Measurements from ENCODE around the gene ZNF454. TPM values are rescaled to one million over a fixed set of nuclear protein-coding genes. Genes with fewer than 3 reads are reported as not detected.

ZNF454 gene
- polyA plus RNA-seq, 1 donor from 2014 or later = 0.61 TPM

GRCh38 chr5:178998441-178998840, 57.4 kb downstream of the ZNF454 start:
- Histone ChIP-seq H3F3A (ENCODE audit: insufficient read depth, low read length, poor library complexity, severe bottlenecking) (no peaks in the 10 kb centered on the region), H3K27ac (ENCODE audit: low read length) (no peak overlapping the region)

DNA sequence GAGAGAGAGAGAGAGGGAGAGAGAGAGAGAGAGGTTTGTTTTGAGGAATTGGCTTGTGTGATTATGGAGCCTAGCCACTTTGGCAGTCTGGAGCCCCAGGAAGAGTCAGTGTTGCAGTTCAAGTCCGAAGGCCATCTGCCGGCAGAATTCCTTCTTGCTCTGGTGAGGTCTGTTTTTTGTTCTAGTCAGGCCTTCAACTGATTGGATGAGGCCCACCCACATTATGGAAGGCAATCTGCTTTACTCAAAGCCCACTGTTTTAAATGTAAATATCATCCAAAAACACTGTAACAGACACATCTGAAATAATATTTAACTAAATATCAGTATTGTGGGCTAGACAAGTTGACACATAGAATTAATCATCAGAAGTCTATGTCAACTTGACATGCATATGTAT, 65.6 kb downstream of the ZNF454 start:
- no peaks in the 10 kb centered on the region for H3K27me3 ChIP-seq (ENCODE audit: insufficient read depth, low read depth, low read length)
- H2AFZ ChIP-seq (ENCODE audit: low read depth, low read length) = no peak overlapping the region
- H3K27ac ChIP-seq (ENCODE audit: low read length) = no peak overlapping the region
- no peaks in the 10 kb centered on the region for H3K9me3 ChIP-seq (ENCODE audit: low read length)
- H4K20me1 ChIP-seq (ENCODE audit: insufficient read depth) = no peaks in the 10 kb centered on the region
- H3F3A ChIP-seq (ENCODE audit: insufficient read depth, low read length, poor library complexity, severe bottlenecking) = no peaks in the 10 kb centered on the region
- no peak overlapping the region for H3K9ac ChIP-seq (ENCODE audit: low read length)
- no peak overlapping the region for H3K4me2 ChIP-seq (ENCODE audit: low read length)
- no peaks in the 10 kb centered on the region for H3K36me3 ChIP-seq (ENCODE audit: insufficient read depth, low read length)
- H3K79me2 ChIP-seq (replicated peaks; ENCODE audit: insufficient read depth, low read length) = no peaks in the 10 kb centered on the region
- no peaks in the 10 kb centered on the region for H3K9me2 ChIP-seq (ENCODE audit: insufficient read depth, low read length)
- no peak overlapping the region for H3K4me3 ChIP-seq (ENCODE audit: low read length)
- TF ChIP-seq TAF1 (IDR thresholded peaks at IDR 0.05; ENCODE audit: low read depth) (no peak), SMC3 (conservative IDR thresholded peaks at IDR 0.05; ENCODE audit: poor library complexity) (no peak), EZH2 (IDR thresholded peaks at IDR 0.05; ENCODE audit: borderline replicate concordance, insufficient read depth, low read length, poor library complexity, severe bottlenecking) (no peak), RAD21 (conservative IDR thresholded peaks at IDR 0.05) (no peak), MXI1 (conservative IDR thresholded peaks at IDR 0.05; ENCODE audit: poor library complexity, severe bottlenecking) (no peak), REST (IDR thresholded peaks at IDR 0.05; ENCODE audit: borderline replicate concordance) (no peak), EP300 (conservative IDR thresholded peaks at IDR 0.05; ENCODE audit: poor library complexity, severe bottlenecking) (no peak), POLR2AphosphoS5 (IDR thresholded peaks at IDR 0.05) (no peak), CTCF (IDR thresholded peaks at IDR 0.05; ENCODE audit: poor library complexity, severe bottlenecking) (no peak)

More at GRCh38 chr5:178998441-178998840, 57.4 kb downstream of the ZNF454 start:
- no peak overlapping the region for H3K9ac ChIP-seq (ENCODE audit: low read length)
- no peaks in the 10 kb centered on the region for H3K36me3 ChIP-seq (ENCODE audit: insufficient read depth, low read length)
- H3K4me3 ChIP-seq (ENCODE audit: low read length) = no peak overlapping the region
- H3K9me2 ChIP-seq (ENCODE audit: insufficient read depth, low read length) = no peaks in the 10 kb centered on the region
- no peak overlapping the region for H3K4me2 ChIP-seq (ENCODE audit: low read length)
- no peaks in the 10 kb centered on the region for H3K79me2 ChIP-seq (replicated peaks; ENCODE audit: insufficient read depth, low read length)
- H2AFZ ChIP-seq (ENCODE audit: low read depth, low read length) = no peak overlapping the region
- no peaks in the 10 kb centered on the region for H3K9me3 ChIP-seq (ENCODE audit: low read length)
- H4K20me1 ChIP-seq (ENCODE audit: insufficient read depth) = no peaks in the 10 kb centered on the region
- H3K27me3 ChIP-seq (ENCODE audit: insufficient read depth, low read depth, low read length) = peaks cover 33% of the 10 kb centered on the region
- TF ChIP-seq SMC3 (conservative IDR thresholded peaks at IDR 0.05; ENCODE audit: poor library complexity) (no peak), TAF1 (IDR thresholded peaks at IDR 0.05; ENCODE audit: low read depth) (no peak)

GRCh38 chr5:179008667-179009066, 67.7 kb downstream of the ZNF454 start:
- Histone ChIP-seq H3K4me3 (ENCODE audit: low read length) (no peak overlapping the region), H3K79me2 (replicated peaks; ENCODE audit: insufficient read depth, low read length) (no peaks in the 10 kb centered on the region), H3K27me3 (ENCODE audit: insufficient read depth, low read depth, low read length) (no peaks in the 10 kb centered on the region), H3K36me3 (ENCODE audit: insufficient read depth, low read length) (no peaks in the 10 kb centered on the region), H3F3A (ENCODE audit: insufficient read depth, low read length, poor library complexity, severe bottlenecking) (no peaks in the 10 kb centered on the region), H3K9me3 (ENCODE audit: low read length) (no peaks in the 10 kb centered on the region), H3K9ac (ENCODE audit: low read length) (no peak overlapping the region), H3K9me2 (ENCODE audit: insufficient read depth, low read length) (no peaks in the 10 kb centered on the region), H2AFZ (ENCODE audit: low read depth, low read length) (no peak overlapping the region), H3K4me2 (ENCODE audit: low read length) (no peak overlapping the region), H3K27ac (ENCODE audit: low read length) (no peak overlapping the region), H4K20me1 (ENCODE audit: insufficient read depth) (no peaks in the 10 kb centered on the region)
- no peak for TF ChIP-seq REST (IDR thresholded peaks at IDR 0.05; ENCODE audit: borderline replicate concordance)
- no peak for TF ChIP-seq TAF1 (IDR thresholded peaks at IDR 0.05; ENCODE audit: low read depth)
- no peak for TF ChIP-seq SMC3 (conservative IDR thresholded peaks at IDR 0.05; ENCODE audit: poor library complexity)
- no peak for TF ChIP-seq EZH2 (IDR thresholded peaks at IDR 0.05; ENCODE audit: borderline replicate concordance, insufficient read depth, low read length, poor library complexity, severe bottlenecking)
- TF ChIP-seq EP300 (conservative IDR thresholded peaks at IDR 0.05; ENCODE audit: poor library complexity, severe bottlenecking) = no peak
- no peak for TF ChIP-seq MXI1 (conservative IDR thresholded peaks at IDR 0.05; ENCODE audit: poor library complexity, severe bottlenecking)
- no peak for TF ChIP-seq CTCF (IDR thresholded peaks at IDR 0.05; ENCODE audit: poor library complexity, severe bottlenecking)
- no peak for TF ChIP-seq RAD21 (conservative IDR thresholded peaks at IDR 0.05)
- TF ChIP-seq POLR2AphosphoS5 (IDR thresholded peaks at IDR 0.05) = no peak
